ENCODE results near the gene CHRNA3.
"Not testable (repeated sequence)": the region's sequence is repeated elsewhere in the genome, so short reads cannot be mapped to it uniquely, and the experiment has no call there.

The CHRNA3 gene

GRCh38 chr15:78563092-78563491 is 57.7 kb downstream of the CHRNA3 start:
- H3K27me3 ChIP-seq (ENCODE audit: control insufficient read depth, insufficient read depth, low read length) = no peaks in the 10 kb centered on the region
- no peak overlapping the region for H3K9ac ChIP-seq (ENCODE audit: low read length)
- no peak overlapping the region for H3K27ac ChIP-seq (ENCODE audit: low read depth, low read length)
- H3K36me3 ChIP-seq (ENCODE audit: control insufficient read depth, insufficient read depth, low read length) = no peaks in the 10 kb centered on the region
- H3K4me1 ChIP-seq (ENCODE audit: control insufficient read depth, insufficient read depth, low read length) = peaks cover 2% of the 10 kb centered on the region
- H3K4me3 ChIP-seq (ENCODE audit: low read length) = no peak overlapping the region

GRCh38 chr15:78561490-78561889 is 59.3 kb downstream of the CHRNA3 start:
- Histone ChIP-seq H3K27ac (ENCODE audit: low read depth, low read length) (no peak overlapping the region), H3K27me3 (ENCODE audit: control insufficient read depth, insufficient read depth, low read length) (no peaks in the 10 kb centered on the region), H3K4me1 (ENCODE audit: control insufficient read depth, insufficient read depth, low read length) (peaks cover 2% of the 10 kb centered on the region), H3K36me3 (ENCODE audit: control insufficient read depth, insufficient read depth, low read length) (no peaks in the 10 kb centered on the region), H3K4me3 (ENCODE audit: low read length) (no peak overlapping the region), H3K9ac (ENCODE audit: low read length) (no peak overlapping the region)

GRCh38 chr15:78560201-78560600 is 60.6 kb downstream of the CHRNA3 start:
- not testable (repeated sequence) for H3K27me3 ChIP-seq (ENCODE audit: control insufficient read depth, insufficient read depth, low read length); H3K4me1 ChIP-seq (ENCODE audit: control insufficient read depth, insufficient read depth, low read length); H3K27ac ChIP-seq (ENCODE audit: low read depth, low read length); H3K36me3 ChIP-seq (ENCODE audit: control insufficient read depth, insufficient read depth, low read length); H3K4me3 ChIP-seq (ENCODE audit: low read length); H3K9ac ChIP-seq (ENCODE audit: low read length)

GRCh38 chr15:78552597-78552996 is 68.2 kb downstream of the CHRNA3 start:
- Histone ChIP-seq H3K9ac (ENCODE audit: low read length) (no peak overlapping the region), H3K36me3 (ENCODE audit: control insufficient read depth, insufficient read depth, low read length) (peaks cover 13% of the 10 kb centered on the region), H3K4me3 (ENCODE audit: low read length) (no peak overlapping the region), H3K27ac (ENCODE audit: low read depth, low read length) (no peak overlapping the region), H3K4me1 (ENCODE audit: control insufficient read depth, insufficient read depth, low read length) (no peaks in the 10 kb centered on the region), H3K27me3 (ENCODE audit: control insufficient read depth, insufficient read depth, low read length) (no peaks in the 10 kb centered on the region)

- Histone ChIP-seq H3K36me3 (ENCODE audit: control insufficient read depth, insufficient read depth, low read length) (peaks cover 13% of the 10 kb centered on the region), H3K9ac (ENCODE audit: low read length) (no peak overlapping the region), H3K4me3 (ENCODE audit: low read length) (no peak overlapping the region), H3K27ac (ENCODE audit: low read depth, low read length) (no peak overlapping the region), H3K4me1 (ENCODE audit: control insufficient read depth, insufficient read depth, low read length) (no peaks in the 10 kb centered on the region), H3K27me3 (ENCODE audit: control insufficient read depth, insufficient read depth, low read length) (no peaks in the 10 kb centered on the region)
Measured at GRCh38 chr15:78551902-78552301, 68.9 kb downstream of the CHRNA3 start.

- no peak overlapping the region for H3K9ac ChIP-seq (ENCODE audit: low read length)
- H3K4me1 ChIP-seq (ENCODE audit: control insufficient read depth, insufficient read depth, low read length) = no peaks in the 10 kb centered on the region
- H3K36me3 ChIP-seq (ENCODE audit: control insufficient read depth, insufficient read depth, low read length) = peaks cover 13% of the 10 kb centered on the region
- no peaks in the 10 kb centered on the region for H3K27me3 ChIP-seq (ENCODE audit: control insufficient read depth, insufficient read depth, low read length)
- no peak overlapping the region for H3K4me3 ChIP-seq (ENCODE audit: low read length)
- no peak overlapping the region for H3K27ac ChIP-seq (ENCODE audit: low read depth, low read length)
Measured at GRCh38 chr15:78550815-78551214, 70.0 kb downstream of the CHRNA3 start.

- no peaks in the 10 kb centered on the region for H3K27me3 ChIP-seq (ENCODE audit: control insufficient read depth, insufficient read depth, low read length)
Measured at GRCh38 chr15:78550194-78550593, 70.6 kb downstream of the CHRNA3 start.

More at GRCh38 chr15:78550194-78550593, 70.6 kb downstream of the CHRNA3 start:
- Histone ChIP-seq H3K9ac (ENCODE audit: low read length) (no peak overlapping the region), H3K4me1 (ENCODE audit: control insufficient read depth, insufficient read depth, low read length) (no peaks in the 10 kb centered on the region), H3K4me3 (ENCODE audit: low read length) (no peak overlapping the region), H3K27ac (ENCODE audit: low read depth, low read length) (no peak overlapping the region), H3K36me3 (ENCODE audit: control insufficient read depth, insufficient read depth, low read length) (peaks cover 19% of the 10 kb centered on the region)
